HL-60 (cell line): ENCODE measurements around the gene FMN1.

Source experiments
- CTCF ChIP-seq: IDR thresholded peaks from one replicate; pipeline ENCODE4 v1.5.1; 2011; ENCODE audit warnings: low read length, control low read depth, inconsistent platforms; ENCODE audit not compliant: insufficient read depth
- GABPA ChIP-seq: IDR thresholded peaks from 2 replicates; pipeline ENCODE4 v1.6.1; 2012; ENCODE audit warnings: low read depth

- TF ChIP-seq CTCF (no peak), GABPA (no peak)
These were observed 13.1 kb upstream of the FMN1 start for GRCh38 chr15:33207646-33208045.
